NCI-H226 (cell line): ENCODE results near the gene CERS6.

Experiments used
- DNase-seq: peaks from one replicate; pipeline ENCODE4 v3.0.0-alpha.2; 2015

CERS6 gene

DNA sequence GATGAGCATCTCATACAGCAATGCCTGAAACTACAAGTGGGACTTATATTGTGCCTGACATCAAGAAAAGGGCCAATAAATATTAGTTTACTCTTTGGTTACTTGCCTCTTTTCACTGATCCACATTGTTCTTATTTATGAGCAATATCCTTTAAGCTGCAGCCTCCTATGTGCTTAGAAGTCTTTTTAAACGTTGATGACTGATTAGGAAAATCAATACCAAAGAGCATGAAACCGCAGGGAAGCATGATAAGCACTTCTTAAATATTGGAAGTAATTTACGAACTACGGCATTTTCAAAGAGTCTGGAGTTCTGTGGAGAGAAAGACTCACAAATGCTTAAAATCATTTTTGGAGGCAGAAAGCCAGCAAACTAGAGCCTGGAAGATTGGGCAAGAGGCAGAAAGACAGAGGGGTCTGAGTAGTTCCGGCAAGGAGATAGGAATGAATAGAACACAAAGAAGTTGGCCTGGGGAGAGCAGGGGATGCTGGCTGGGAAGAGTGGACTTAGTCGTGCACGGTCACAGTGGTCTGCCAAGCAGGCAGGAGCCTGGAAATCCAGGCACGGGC, 223.8 kb downstream of the CERS6 start:
- DNase-seq, result no peak

GRCh38 chr2:168683996-168684395, 227.9 kb downstream of the CERS6 start:
- DNase-seq, result no peak

GRCh38 chr2:168684921-168685599, 229.0 kb downstream of the CERS6 start:
- DNase-seq, result no peak

DNA sequence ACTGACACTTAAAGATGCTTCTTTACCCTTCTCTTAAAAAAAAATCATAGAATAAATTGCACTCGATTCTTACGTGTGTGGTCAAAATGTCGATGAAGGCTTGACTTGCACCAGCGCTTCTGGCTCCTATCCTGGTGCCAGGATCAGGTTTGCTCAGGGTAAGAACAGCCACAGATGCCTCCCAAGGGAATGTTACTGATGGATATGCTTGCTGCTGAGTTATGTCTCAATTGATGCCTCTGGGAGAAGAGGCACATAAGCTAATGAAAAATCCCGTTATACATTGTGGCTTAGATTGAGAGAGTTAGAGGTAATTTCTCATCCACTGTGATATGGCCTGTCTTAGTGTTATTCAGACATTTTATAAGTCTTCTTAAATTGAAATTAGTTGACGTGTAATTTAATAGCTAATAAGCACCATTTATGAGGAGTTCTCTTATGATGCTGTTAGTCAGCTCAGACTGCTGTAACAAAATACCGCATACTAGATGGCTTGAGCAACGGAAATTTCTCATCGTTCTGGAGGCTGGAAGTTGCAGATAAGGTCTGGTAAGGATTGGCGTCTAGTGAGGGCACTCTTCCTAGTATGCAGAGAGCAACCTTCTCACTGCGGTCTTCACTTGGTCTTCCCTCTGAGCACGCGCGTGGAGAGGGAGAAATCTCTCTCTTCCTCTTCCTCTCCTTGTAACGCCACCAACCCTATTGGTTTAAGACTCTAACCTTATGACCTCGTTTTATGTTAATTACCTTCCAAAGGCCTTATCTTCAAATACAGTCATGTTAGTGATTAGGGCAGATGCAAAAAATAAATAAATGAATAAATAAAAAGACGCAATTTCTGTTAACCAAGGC, 229.8 kb downstream of the CERS6 start:
- DNase-seq, result peak; percentile 12

DNA sequence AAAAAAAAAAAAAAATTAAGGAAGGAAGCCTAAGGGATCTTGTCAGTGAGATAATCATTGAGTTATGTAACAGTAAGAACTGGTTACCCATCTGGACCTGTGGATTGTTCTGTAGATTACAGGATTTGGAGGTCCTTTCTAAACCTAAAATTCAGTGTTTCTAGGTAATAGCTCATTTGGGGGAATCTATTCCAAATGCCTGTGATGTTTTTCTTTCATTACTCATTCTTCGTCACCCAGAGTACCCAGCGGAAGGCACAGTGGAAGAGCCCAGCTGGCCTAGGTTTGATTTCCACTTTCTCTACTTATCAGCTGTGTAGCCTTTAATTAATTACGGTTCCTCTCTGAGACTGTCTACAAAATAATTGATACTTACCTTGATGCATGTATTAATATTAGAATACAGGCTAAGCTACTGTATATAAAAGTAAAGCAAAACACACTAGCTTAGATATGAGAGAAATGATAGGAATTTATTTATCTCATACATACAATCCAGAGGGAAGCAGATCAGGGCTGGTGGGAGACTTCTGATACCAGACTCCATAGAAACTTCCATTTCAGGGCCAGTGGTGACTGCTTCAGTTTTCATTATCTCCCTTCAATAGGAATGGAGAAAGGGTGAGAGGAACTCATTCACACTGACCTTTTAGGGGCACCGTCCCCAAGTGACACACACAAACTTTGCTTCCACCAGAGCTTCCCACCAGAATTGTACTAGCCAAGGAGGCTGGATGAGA, 230.6 kb downstream of the CERS6 start:
- peak; percentile 3 for DNase-seq

GRCh38 chr2:168687314-168687713, 231.2 kb downstream of the CERS6 start:
- no peak for DNase-seq

- no peak for DNase-seq
These were observed 234.4 kb downstream of the CERS6 start for GRCh38 chr2:168690381-168690885.

GRCh38 chr2:168691221-168691620, 235.1 kb downstream of the CERS6 start:
- DNase-seq, result no peak

DNA sequence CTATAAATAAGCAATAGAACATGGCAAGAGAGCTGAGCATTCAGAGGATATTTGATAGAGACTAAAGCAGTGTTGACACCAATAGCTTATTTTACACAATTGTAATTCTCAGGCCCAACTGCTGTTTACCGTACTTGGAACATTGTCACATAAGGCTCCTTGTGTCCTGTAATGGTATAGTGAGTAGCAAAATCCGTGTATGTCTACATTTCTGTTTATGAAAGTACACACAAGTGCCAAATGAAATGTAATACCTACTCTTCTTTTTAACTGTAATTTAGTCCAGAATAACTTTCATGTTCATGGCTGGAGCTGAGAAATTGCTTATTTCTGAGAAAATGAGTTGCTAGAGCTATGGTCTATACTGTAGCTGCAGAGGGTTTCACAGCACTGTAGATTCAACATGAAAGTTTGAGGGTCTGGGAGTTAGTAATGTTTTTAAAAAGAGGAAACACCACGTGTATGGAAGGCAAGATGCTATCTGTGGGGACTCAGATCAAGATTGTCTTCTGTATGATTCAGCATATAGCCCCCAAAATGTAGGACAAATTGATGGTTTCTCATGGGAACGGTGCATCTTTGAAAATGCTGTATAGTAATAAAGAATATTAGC, 236.2 kb downstream of the CERS6 start:
- no peak for DNase-seq

GRCh38 chr2:168694173-168694572, 238.1 kb downstream of the CERS6 start:
- no peak for DNase-seq

- DNase-seq, result no peak
These were observed 238.8 kb downstream of the CERS6 start for GRCh38 chr2:168694866-168695265.

DNA sequence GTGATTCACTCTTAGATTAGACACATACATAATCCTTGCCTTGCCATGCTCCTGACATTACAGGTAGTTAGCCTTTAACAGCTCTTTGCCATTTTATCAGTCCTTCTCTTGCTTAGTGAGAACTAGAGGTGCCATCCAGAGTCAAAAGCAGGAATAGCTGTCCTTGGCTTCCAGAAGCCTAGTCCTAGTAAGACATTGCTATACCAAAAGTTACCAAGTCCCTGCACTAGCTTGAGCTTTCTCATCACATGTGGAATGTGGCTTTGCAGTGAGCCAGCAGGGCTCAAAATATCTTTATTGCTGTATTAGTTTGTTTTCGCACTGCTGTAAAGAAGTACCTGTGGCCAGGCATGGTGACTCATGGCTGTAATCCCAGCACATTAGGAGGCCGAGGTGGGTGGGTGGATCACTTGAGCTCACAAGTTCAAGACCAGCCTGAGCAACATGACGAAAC, 241.6 kb downstream of the CERS6 start:
- DNase-seq, result no peak

DNA sequence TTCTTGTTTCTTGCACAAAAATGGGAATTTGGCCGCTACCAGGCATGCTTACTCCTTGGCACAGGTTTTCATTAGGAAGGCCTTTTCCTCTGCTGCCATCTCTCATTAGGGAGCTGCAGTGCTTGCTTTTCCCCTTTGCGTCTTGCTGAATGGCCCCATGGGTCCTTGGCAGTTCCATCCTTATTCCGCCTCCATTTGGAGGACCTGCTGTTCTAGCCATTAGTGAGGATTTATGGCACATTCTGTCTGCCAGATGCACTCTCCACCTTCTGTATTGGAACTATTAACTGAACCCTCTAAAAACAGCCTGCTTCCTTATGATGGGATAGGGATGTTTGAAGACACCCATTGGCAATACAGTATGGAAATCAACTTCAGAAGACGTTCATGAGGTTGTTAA, 242.9 kb downstream of the CERS6 start:
- no peak for DNase-seq

DNA sequence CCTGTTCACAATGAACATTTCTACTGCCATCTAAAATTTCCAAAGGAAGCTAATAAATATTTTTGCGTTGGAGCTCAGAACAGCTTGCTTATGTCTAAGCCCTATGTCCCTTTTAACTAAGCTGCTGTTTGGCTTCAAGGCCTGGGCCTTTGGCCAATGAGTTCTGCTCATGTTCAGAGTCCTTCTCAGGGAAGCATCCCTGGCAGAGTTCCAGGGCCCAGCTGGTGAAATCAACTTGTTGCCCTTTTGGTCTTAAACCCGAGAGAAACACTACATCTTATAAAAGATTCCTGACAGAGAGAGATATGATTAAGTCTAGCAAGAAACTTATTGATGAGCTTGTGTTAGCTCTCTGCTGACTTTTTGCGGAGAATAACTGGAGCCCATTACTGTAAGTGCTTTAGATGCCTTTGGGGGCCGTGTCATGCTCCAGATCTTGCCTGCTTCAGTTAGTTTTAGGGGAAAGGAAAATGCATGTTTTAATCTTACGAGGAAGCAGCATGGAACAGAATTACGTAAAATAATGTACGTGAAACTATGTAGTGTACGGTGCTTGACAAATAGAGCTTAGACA, 243.9 kb downstream of the CERS6 start:
- DNase-seq, result no peak

GRCh38 chr2:168700615-168701245, 244.7 kb downstream of the CERS6 start:
- no peak for DNase-seq

- DNase-seq, result no peak
These were observed 246.5 kb downstream of the CERS6 start for GRCh38 chr2:168702579-168702978.

DNA sequence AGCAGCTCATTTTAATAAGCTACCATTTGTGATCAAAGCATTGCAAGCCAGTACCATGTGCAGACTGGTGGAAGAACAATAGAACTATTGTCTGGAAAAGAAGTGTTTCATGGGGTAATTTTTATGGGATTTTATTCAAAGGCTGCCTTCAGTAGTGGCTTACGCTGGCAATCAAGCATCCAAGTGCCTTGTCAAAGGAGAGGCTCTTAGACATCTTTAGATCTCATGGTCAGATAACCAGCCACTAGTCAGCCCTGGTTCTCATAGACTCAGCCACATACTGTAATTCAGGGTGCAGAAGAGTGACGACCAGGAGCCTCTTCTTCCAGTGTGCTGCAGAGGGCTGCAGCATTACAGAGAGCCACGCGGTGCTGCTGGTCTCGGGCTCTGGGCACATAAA, 247.9 kb downstream of the CERS6 start:
- no peak for DNase-seq

DNA sequence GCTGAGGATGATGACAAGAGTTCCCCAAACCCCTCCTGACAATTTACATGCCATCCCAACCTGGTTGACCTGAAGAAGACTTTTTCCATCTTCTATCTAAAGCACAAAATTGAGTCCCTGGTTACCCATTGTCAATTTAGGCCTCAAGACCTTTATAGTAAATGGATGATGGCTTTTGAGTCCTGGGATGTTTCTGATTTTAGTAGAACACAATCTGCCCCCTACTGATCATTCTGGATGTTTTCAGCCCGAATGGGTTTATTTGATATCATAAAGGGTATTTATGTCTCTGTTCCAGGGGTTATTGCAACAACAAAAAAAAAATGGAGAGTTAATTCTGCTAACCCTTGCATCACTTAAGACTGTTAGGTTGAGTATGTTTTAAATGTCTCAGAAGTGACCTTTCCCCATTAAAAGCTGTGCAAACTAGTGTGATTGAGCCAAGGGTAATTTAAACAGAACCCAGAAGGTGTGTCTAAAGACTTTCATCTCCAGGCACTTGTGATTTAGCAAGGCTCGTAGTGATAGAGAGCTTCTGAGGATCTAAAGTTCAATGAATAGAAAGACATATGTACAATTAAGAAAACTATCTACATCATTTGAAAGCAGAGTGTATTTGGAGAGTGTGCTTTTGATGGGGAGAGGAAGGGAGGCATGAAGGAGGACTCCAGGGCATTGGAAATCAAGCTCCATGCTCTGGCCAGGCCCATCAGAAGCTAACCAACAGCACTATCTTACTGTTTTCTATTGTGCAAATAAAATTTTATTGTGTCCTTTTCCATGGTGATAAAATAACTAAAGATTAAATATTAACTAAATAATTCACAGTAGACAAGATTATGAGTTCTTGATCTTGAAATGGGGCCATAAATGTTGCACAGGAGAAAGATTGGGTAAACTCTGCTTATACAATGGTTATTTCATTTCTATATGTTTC, 249.7 kb downstream of the CERS6 start:
- DNase-seq, result no peak

DNA sequence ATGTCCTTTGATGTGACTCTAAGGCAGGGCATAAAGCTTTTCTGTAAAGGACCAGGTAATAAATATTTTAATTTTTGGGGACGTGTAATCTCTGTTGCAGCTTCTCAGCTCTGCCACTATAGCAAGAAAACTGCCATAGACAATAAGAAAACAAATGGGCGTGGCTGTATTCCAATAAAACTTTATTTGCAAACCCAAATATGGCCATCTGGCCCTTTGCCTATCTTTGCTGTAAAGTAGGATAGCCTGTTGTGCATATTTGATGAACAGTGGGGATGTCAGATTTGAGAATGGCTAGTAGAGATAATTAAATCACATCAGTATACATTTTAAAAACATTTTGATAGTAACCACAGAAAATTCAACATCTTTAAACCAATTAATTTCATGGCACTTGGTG, 250.7 kb downstream of the CERS6 start:
- no peak for DNase-seq

GRCh38 chr2:168708080-168708479, 252.0 kb downstream of the CERS6 start:
- DNase-seq, result no peak
